ENCODE results near the gene POLE2.
A peak's percentile ranks its signal among the peaks of the same experiment; 100 is the strongest.

POLE2 gene

DNA sequence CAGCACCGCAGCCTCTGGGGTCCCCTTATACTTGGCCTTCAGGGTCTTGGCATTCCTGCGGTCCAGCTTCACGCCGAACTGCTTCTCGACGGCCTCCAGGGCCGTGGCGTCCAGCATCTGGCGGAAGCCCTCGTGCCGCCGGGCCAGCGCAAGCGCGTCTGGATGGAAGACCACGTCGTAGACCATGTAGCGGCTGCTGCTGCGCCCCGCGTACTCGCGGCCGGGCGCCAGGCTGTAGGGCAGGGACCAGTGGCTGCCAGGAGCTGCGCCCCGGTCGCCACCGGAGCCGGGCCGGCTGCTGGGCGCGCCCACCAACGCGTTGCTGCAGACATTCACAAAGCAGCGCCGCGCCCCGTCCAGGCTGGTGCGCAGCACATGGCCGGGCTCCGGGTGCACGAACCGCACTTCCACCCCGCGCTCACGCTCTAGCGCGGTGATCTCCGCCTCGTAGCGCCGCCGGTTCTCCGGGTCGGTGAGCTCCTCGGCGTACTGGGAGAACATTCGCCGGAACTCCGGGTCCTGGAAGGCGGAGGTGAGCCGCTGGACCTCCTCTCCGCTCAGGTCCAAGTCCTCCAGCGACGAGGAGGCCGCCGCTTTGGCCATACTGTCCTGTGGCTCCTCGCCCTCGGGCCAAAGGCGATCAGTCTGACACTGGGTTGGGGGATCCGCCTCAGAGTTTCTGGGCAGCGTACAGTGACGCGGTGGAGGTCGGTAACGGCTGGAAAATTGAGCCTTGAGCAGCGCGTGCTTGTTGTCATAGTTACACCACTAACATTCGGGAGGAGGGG, 53.3 kb downstream of the POLE2 start, which contains the start of gene DNAAF2:
DNAAF2 (minus strand) TSS at position 698 of the 788 bp plus-strand sequence; CDS start at position 603, 95 bp downstream.
- peaks cover 44% of the 10 kb centered on the region for H3K36me3 ChIP-seq (replicated peaks; ENCODE audit: low read depth, low read length)
- peak within 1 kb of the TSS; percentile 75 for H3K4me2 ChIP-seq (ENCODE audit: low read length)
- peak within 1 kb of the TSS; percentile 92 for H3K9ac ChIP-seq (ENCODE audit: low read length)
- H3K79me2 ChIP-seq (ENCODE audit: low read length) = peaks cover 95% of the 10 kb centered on the region
- peak within 1 kb of the TSS; percentile 95 for H3K4me3 ChIP-seq (ENCODE audit: low read length)
- no peaks in the 10 kb centered on the region for H3K27me3 ChIP-seq (ENCODE audit: low read depth, low read length)
- H2AFZ ChIP-seq (ENCODE audit: low read depth, low read length) = peak within 1 kb of the TSS; percentile 70; the same call in 1 of the 2 replicates
- peak within 1 kb of the TSS; percentile 95 for H3K27ac ChIP-seq (ENCODE audit: low read length)
- peaks cover 11% of the 10 kb centered on the region; the same call in 1 of the 2 replicates for H4K20me1 ChIP-seq (ENCODE audit: insufficient read depth, low read length)
- TF ChIP-seq, protein P1, sequence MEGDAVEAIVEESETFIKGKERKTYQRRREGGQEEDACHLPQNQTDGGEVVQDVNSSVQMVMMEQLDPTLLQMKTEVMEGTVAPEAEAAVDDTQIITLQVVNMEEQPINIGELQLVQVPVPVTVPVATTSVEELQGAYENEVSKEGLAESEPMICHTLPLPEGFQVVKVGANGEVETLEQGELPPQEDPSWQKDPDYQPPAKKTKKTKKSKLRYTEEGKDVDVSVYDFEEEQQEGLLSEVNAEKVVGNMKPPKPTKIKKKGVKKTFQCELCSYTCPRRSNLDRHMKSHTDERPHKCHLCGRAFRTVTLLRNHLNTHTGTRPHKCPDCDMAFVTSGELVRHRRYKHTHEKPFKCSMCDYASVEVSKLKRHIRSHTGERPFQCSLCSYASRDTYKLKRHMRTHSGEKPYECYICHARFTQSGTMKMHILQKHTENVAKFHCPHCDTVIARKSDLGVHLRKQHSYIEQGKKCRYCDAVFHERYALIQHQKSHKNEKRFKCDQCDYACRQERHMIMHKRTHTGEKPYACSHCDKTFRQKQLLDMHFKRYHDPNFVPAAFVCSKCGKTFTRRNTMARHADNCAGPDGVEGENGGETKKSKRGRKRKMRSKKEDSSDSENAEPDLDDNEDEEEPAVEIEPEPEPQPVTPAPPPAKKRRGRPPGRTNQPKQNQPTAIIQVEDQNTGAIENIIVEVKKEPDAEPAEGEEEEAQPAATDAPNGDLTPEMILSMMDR (IDR thresholded peaks at IDR 0.05; ENCODE audit: low read depth, low read length) = no peak
- TF ChIP-seq EZH2phosphoT487 (IDR thresholded peaks at IDR 0.05; ENCODE audit: low read depth) = no peak
- no peaks in the 10 kb centered on the region for H3K9me3 ChIP-seq (ENCODE audit: insufficient read depth, low read length)
- H3K4me1 ChIP-seq (ENCODE audit: low read length) = peaks cover 22% of the 10 kb centered on the region

DNA sequence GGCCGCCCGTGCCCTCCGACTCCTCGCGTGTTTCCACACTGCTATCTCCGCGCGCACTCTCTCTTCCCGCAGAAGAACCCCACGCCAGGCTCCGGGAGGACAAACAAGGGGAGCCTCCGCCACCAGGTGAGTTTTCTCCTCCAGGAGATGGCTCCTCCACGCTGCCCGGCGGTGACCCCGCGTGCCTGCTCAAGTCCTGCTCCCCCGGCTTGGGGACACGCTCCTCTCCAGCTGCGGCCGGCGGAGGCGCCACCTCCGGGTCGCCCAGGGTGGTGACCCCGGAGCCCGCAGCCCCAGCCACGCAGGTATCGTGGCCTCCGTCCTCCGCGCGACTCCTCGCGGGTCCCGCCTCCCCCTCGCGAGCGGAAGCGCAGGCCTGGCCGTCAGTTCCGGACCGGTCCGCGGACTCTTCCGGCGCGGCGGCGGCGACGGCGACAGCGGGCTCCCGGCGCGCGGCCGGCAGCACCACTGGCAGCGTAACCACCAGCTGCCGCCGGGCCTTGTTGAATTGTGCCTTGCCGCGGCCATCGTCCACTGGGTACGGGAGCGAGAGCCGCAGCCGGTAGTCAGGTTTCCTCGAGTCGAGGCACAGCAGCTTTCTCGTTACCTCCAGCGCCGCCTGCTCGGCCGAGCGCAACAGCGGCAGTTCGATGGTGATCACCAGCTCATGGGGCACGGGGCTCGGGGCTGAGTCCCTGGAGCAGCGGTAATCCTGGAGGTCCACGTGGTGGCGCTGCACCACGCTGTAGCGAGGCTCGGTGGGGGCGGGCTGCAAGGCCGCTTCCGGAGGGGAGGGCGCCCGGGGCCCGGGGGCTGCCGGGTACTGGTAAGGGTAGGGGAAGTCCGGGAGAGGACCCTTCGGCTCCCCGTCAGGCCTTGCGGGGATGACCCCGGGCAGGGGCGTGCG, 54.1 kb downstream of the POLE2 start:
- TF ChIP-seq EZH2phosphoT487 (IDR thresholded peaks at IDR 0.05; ENCODE audit: low read depth) = no peak
- TF ChIP-seq, protein P1 (IDR thresholded peaks at IDR 0.05; ENCODE audit: low read depth, low read length) = peak; percentile 85
- Histone ChIP-seq H3K4me2 (ENCODE audit: low read length) (peak overlapping the region; percentile 75), H3K9me3 (ENCODE audit: insufficient read depth, low read length) (no peaks in the 10 kb centered on the region), H2AFZ (ENCODE audit: low read depth, low read length) (peak overlapping the region; percentile 70; the same call in 1 of the 2 replicates), H3K36me3 (replicated peaks; ENCODE audit: low read depth, low read length) (peaks cover 38% of the 10 kb centered on the region), H3K27me3 (ENCODE audit: low read depth, low read length) (no peaks in the 10 kb centered on the region), H4K20me1 (ENCODE audit: insufficient read depth, low read length) (peaks cover 9% of the 10 kb centered on the region; the same call in 1 of the 2 replicates), H3K79me2 (ENCODE audit: low read length) (peaks cover 95% of the 10 kb centered on the region), H3K9ac (ENCODE audit: low read length) (peak overlapping the region; percentile 92), H3K4me1 (ENCODE audit: low read length) (peaks cover 22% of the 10 kb centered on the region), H3K4me3 (ENCODE audit: low read length) (peak overlapping the region; percentile 95), H3K27ac (ENCODE audit: low read length) (peak overlapping the region; percentile 95)

DNA sequence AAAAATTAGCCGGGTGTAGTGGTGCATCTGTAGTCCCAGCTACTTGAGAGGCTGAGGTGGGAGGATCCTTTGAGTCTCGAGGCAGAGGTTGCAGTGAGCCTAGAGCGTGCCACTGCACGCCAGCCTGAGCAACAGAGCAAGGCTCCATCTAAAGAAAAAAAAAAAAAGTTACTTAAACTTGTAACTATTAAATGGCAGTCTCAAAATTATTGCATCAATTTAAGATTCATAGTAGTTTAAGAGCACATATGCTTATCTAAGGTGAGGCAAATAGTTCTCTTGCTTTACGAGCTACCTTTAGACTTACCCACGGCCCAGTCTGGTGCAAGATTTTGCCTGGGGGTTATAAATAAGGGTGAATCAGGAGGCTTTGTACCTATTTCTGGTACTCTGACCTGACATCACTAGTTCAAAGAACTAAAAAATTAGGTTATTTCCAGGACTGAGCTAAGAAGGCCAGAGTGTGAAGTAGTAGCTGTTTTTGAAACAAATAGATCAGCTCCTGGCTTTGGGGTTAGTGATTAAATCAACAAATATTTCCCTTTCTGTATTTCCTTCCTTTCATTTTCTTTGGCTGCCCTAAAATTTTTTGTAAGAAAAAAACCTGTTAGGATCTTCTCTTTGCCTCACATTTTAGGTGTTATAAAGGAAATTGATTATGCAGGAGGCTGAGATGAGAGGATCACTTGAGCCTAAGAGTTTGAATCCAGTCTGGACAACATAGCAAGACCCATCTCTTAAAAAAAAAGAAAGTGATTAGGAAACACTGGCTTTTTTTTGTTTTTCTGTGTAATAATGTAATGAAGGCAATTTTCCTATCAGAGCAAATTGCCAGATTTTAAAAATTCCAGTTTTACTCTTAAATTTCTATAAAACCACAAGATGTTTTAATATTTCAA, 63.8 kb downstream of the POLE2 start:
- no peaks in the 10 kb centered on the region for H3K9me3 ChIP-seq (ENCODE audit: insufficient read depth, low read length)
- TF ChIP-seq, protein P1 (IDR thresholded peaks at IDR 0.05; ENCODE audit: low read depth, low read length) = no peak
- no peak for TF ChIP-seq EZH2phosphoT487 (IDR thresholded peaks at IDR 0.05; ENCODE audit: low read depth)
- peak overlapping the region; percentile 94; the same call in 1 of the 2 replicates for H3K9ac ChIP-seq (ENCODE audit: low read length)
- H3K27me3 ChIP-seq (ENCODE audit: low read depth, low read length) = no peaks in the 10 kb centered on the region
- peaks cover 26% of the 10 kb centered on the region for H3K4me1 ChIP-seq (ENCODE audit: low read length)
- peaks cover 29% of the 10 kb centered on the region for H4K20me1 ChIP-seq (ENCODE audit: insufficient read depth, low read length)
- peak overlapping the region; percentile 88 for H3K4me3 ChIP-seq (ENCODE audit: low read length)
- H3K4me2 ChIP-seq (ENCODE audit: low read length) = peak overlapping the region; percentile 96
- H3K36me3 ChIP-seq (replicated peaks; ENCODE audit: low read depth, low read length) = peaks cover 48% of the 10 kb centered on the region
- peak overlapping the region; percentile 24 for H3K27ac ChIP-seq (ENCODE audit: low read length)
- peaks cover 98% of the 10 kb centered on the region for H3K79me2 ChIP-seq (ENCODE audit: low read length)
- no peak overlapping the region for H2AFZ ChIP-seq (ENCODE audit: low read depth, low read length)

Data from OCI-LY3 (cell line).